ENCODE measurements around the gene NDFIP2.

GRCh38 chr13:79452239-79452913, 28.6 kb upstream of the NDFIP2 start:
- TF ChIP-seq CTCF (IDR thresholded peaks at IDR 0.05) (no peak), POLR2AphosphoS5 (IDR thresholded peaks at IDR 0.05) (no peak), POLR2A (IDR thresholded peaks at IDR 0.05) (no peak), EP300 (IDR thresholded peaks at IDR 0.05) (no peak)
